ENCODE measurements around the gene GPC2. TPM values are rescaled to one million over a fixed set of nuclear protein-coding genes. Genes with fewer than 3 reads are reported as not detected.

The GPC2 gene
- total RNA-seq, 2 donors from 2014 or later = 9.7 to 14.2 TPM

GRCh38 chr7:100126931-100127865 lies 50.0 kb downstream of the GPC2 start, which contains the start of gene MBLAC1:
Gene MBLAC1, plus strand, starts transcription at chr7:100126967. Its CDS starts 429 bp downstream, at chr7:100127396.
- Mint-ChIP-seq H3K4me1 (ENCODE audit: low read depth) (peaks cover 40% of the 10 kb centered on the region), H3K36me3 (ENCODE audit: insufficient read depth in 2 of 2) (peaks cover 0 to 3% of the 10 kb centered on the region in 2 donors), H3K4me3 (peak within 1 kb of the TSS; percentile 97 to 98), H3K27me3 (ENCODE audit: low read depth) (no peaks in the 10 kb centered on the region), H3K9me3 (no peaks in the 10 kb centered on the region), H3K27ac (peak within 1 kb of the TSS; percentile 98)
- DNase-seq (peak; percentile 93), ATAC-seq (replicated peaks in 1 of 2) (peak; percentile 78 to 79)

- peak overlapping the region; percentile 98 for H3K27ac Mint-ChIP-seq
- H3K4me1 Mint-ChIP-seq (ENCODE audit: low read depth) = peaks cover 32% of the 10 kb centered on the region
- H3K36me3 Mint-ChIP-seq (ENCODE audit: insufficient read depth in 2 of 2) = peaks cover 0 to 3% of the 10 kb centered on the region in 2 donors
- no peaks in the 10 kb centered on the region for H3K27me3 Mint-ChIP-seq (ENCODE audit: low read depth)
- no peaks in the 10 kb centered on the region for H3K9me3 Mint-ChIP-seq
- no peak for DNase-seq
- peak in 1 of 2 donors; percentile 2 for ATAC-seq (replicated peaks in 1 of 2)
- peak overlapping the region; percentile 97 to 98 for H3K4me3 Mint-ChIP-seq
Observed at GRCh38 chr7:100126239-100126930, 50.8 kb downstream of the GPC2 start.

- H3K27ac Mint-ChIP-seq = peak overlapping the region; percentile 98
- peaks cover 38% of the 10 kb centered on the region for H3K4me1 Mint-ChIP-seq (ENCODE audit: low read depth)
- H3K36me3 Mint-ChIP-seq (ENCODE audit: insufficient read depth in 2 of 2) = peaks cover 0 to 3% of the 10 kb centered on the region in 2 donors
- no peaks in the 10 kb centered on the region for H3K9me3 Mint-ChIP-seq
- DNase-seq (no peak), ATAC-seq (replicated peaks in 1 of 2) (no peak)
- H3K27me3 Mint-ChIP-seq (ENCODE audit: low read depth) = no peaks in the 10 kb centered on the region
- peak overlapping the region; percentile 97 to 98 for H3K4me3 Mint-ChIP-seq
Observed at GRCh38 chr7:100124301-100125230, 52.6 kb downstream of the GPC2 start.

GRCh38 chr7:100122568-100122967 lies 54.6 kb downstream of the GPC2 start:
- Mint-ChIP-seq H3K27ac (no peak overlapping the region), H3K36me3 (ENCODE audit: insufficient read depth in 2 of 2) (peaks cover 0 to 3% of the 10 kb centered on the region in 2 donors), H3K9me3 (no peaks in the 10 kb centered on the region), H3K4me3 (no peak overlapping the region), H3K27me3 (ENCODE audit: low read depth) (no peaks in the 10 kb centered on the region), H3K4me1 (ENCODE audit: low read depth) (peaks cover 42% of the 10 kb centered on the region)
- ATAC-seq (replicated peaks in 1 of 2) (no peak), DNase-seq (no peak)

- ATAC-seq (replicated peaks in 1 of 2) (no peak), DNase-seq (no peak)
- H3K27me3 Mint-ChIP-seq (ENCODE audit: low read depth) = no peaks in the 10 kb centered on the region
- H3K27ac Mint-ChIP-seq = no peak overlapping the region
- H3K4me3 Mint-ChIP-seq = no peak overlapping the region
- no peaks in the 10 kb centered on the region for H3K9me3 Mint-ChIP-seq
- H3K4me1 Mint-ChIP-seq (ENCODE audit: low read depth) = peaks cover 43% of the 10 kb centered on the region
- peaks cover 0 to 3% of the 10 kb centered on the region in 2 donors for H3K36me3 Mint-ChIP-seq (ENCODE audit: insufficient read depth in 2 of 2)
Observed at GRCh38 chr7:100122067-100122466, 55.1 kb downstream of the GPC2 start.

- Mint-ChIP-seq H3K27me3 (ENCODE audit: low read depth) (no peaks in the 10 kb centered on the region), H3K27ac (peak overlapping the region; percentile 47), H3K4me1 (ENCODE audit: low read depth) (peaks cover 35% of the 10 kb centered on the region), H3K9me3 (no peaks in the 10 kb centered on the region), H3K36me3 (ENCODE audit: insufficient read depth in 2 of 2) (no peaks in the 10 kb centered on the region), H3K4me3 (peak overlapping the region; percentile 88 to 96)
- no peak for ATAC-seq (replicated peaks in 1 of 2)
- no peak for DNase-seq
Observed at GRCh38 chr7:100120733-100121036, 56.5 kb downstream of the GPC2 start.

GRCh38 chr7:100119970-100120732 lies 57.0 kb downstream of the GPC2 start:
- ATAC-seq (replicated peaks in 1 of 2) (peak; percentile 73 to 74), DNase-seq (peak; percentile 71 to 73)
- no peaks in the 10 kb centered on the region for H3K36me3 Mint-ChIP-seq (ENCODE audit: insufficient read depth in 2 of 2)
- H3K27ac Mint-ChIP-seq = peak overlapping the region; percentile 99
- H3K27me3 Mint-ChIP-seq (ENCODE audit: low read depth) = no peaks in the 10 kb centered on the region
- H3K9me3 Mint-ChIP-seq = no peaks in the 10 kb centered on the region
- H3K4me3 Mint-ChIP-seq = peak overlapping the region; percentile 88 to 96
- H3K4me1 Mint-ChIP-seq (ENCODE audit: low read depth) = peaks cover 31% of the 10 kb centered on the region

Other genes with a start within 250 kb of the GPC2 start
- gene GJC3, start 247.8 kb downstream of the GPC2 start, total RNA-seq = 1 to 10 TPM in 1 of 2 donors, under 1 TPM in 1; 0.58 to 1.7 TPM
- not detected for gene AZGP1, start 201.3 kb downstream of the GPC2 start, total RNA-seq
- gene ZKSCAN1, start 161.8 kb downstream of the GPC2 start, total RNA-seq = 10 to 100 TPM; 70.3 to 78.2 TPM
- 10 to 100 TPM in 1 of 2 donors, 1 to 10 TPM in 1; 8.4 to 12.4 TPM for gene ZSCAN21, start 127.6 kb downstream of the GPC2 start, total RNA-seq
- 10 to 100 TPM; 23.1 to 24.2 TPM for gene ZNF3, start 95.7 kb downstream of the GPC2 start, total RNA-seq
- 10 to 100 TPM; 43.7 to 45.4 TPM for gene COPS6, start 88.4 kb downstream of the GPC2 start, total RNA-seq
- gene MCM7, start 76.0 kb downstream of the GPC2 start, total RNA-seq = 100 to 1,000 TPM; 270 to 332 TPM
- 10 to 100 TPM in 1 of 2 donors, 1 to 10 TPM in 1; 9.3 to 10.5 TPM for gene AP4M1, start 75.7 kb downstream of the GPC2 start, total RNA-seq
- gene TAF6, start 58.0 kb downstream of the GPC2 start, total RNA-seq = 10 to 100 TPM; 76.7 to 88.1 TPM
- 10 to 100 TPM; 11.1 to 18.8 TPM for gene CNPY4, start 57.7 kb downstream of the GPC2 start, total RNA-seq
- 1 to 10 TPM; 3.2 to 3.4 TPM for gene MBLAC1, start 50.4 kb downstream of the GPC2 start, total RNA-seq
- gene LAMTOR4, start 28.5 kb downstream of the GPC2 start, total RNA-seq = 100 to 1,000 TPM; 130 to 134 TPM
- gene TRAPPC14, start 18.7 kb downstream of the GPC2 start, total RNA-seq = 10 to 100 TPM; 22.1 to 28.8 TPM
- gene GAL3ST4, start 8.8 kb downstream of the GPC2 start, total RNA-seq = 10 to 100 TPM in 1 of 2 donors, 1 to 10 TPM in 1; 6.9 to 11.7 TPM
- 100 to 1,000 TPM; 103 to 121 TPM for gene STAG3, start 537 bp upstream of the GPC2 start, total RNA-seq
- gene PVRIG, start 42.6 kb upstream of the GPC2 start, total RNA-seq = 10 to 100 TPM; 26.7 to 34.4 TPM
- not detected for gene SPDYE3, start 130.3 kb upstream of the GPC2 start, total RNA-seq
- 10 to 100 TPM; 43.6 to 78.3 TPM for gene PILRB, start 180.7 kb upstream of the GPC2 start, total RNA-seq
- gene PILRA, start 196.1 kb upstream of the GPC2 start, total RNA-seq = 10 to 100 TPM in 1 of 2 donors, 1 to 10 TPM in 1; 3.4 to 14.1 TPM

Measured in activated T-cell treated with anti-CD3 and anti-CD28 coated beads, Interleukin-2, amount 50 U/mL, for 72 hours (primary cell).